Metanephros (tissue), 1 donor: ENCODE measurements around the gene LRRC30. TPM values are rescaled to one million over a fixed set of nuclear protein-coding genes. Genes with fewer than 3 reads are reported as not detected.

Experiments
- total RNA-seq: library from RNA; depleted of rRNA; stranded (reverse); fragments of >200 nt; gene quantifications from one replicate; pipeline ENCODE4 v1.2.3, GENCODE V29; 2014

LRRC30 gene
- total RNA-seq, result 6.4 TPM

GRCh38 chr18:7230626-7231349, at the start of gene LRRC30:
LRRC30 (plus strand) TSS chr18:7231089; CDS start chr18:7231139, 50 bp downstream.

Other genes starting within 250 kb of the LRRC30 start
- gene LAMA1, start 113.3 kb upstream of the LRRC30 start, total RNA-seq, result 63.7 TPM